ENCODE results near the gene MTG2. TPM values are rescaled to one million over a fixed set of nuclear protein-coding genes. Genes with fewer than 3 reads are reported as not detected.

MTG2 gene
- total RNA-seq, 2 donors from 2014 or later: 8.8 to 16.5 TPM

DNA sequence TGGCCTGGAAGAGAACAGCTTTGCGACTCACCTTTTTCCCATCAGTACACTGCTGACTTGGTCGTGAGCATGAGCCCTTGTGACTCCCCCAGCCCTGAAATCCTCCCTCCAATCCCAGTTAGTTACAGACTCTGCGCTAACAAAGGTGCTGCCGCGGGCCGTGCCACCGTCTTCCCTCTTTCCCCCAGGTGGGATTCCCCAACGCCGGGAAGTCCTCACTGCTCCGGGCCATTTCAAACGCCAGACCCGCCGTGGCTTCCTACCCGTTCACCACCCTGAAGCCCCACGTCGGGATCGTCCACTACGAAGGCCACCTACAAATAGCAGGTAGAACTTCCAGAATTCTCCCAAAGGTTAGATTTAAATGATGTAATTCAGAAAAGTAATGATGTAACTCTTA is 16.1 kb downstream of the MTG2 start:
- H3K36me3 ChIP-seq (replicated peaks in 1 of 2; ENCODE audit: insufficient read depth in 1 of 2, low read depth in 2 of 2): peaks cover 14 to 19% of the 10 kb centered on the region in 2 donors
- no peaks in the 10 kb centered on the region for H3K9me3 ChIP-seq
- intact Hi-C loops (cut with DNase I): no loop called here
- H3K4me1 ChIP-seq: no peaks in the 10 kb centered on the region
- TF ChIP-seq, protein P1, sequence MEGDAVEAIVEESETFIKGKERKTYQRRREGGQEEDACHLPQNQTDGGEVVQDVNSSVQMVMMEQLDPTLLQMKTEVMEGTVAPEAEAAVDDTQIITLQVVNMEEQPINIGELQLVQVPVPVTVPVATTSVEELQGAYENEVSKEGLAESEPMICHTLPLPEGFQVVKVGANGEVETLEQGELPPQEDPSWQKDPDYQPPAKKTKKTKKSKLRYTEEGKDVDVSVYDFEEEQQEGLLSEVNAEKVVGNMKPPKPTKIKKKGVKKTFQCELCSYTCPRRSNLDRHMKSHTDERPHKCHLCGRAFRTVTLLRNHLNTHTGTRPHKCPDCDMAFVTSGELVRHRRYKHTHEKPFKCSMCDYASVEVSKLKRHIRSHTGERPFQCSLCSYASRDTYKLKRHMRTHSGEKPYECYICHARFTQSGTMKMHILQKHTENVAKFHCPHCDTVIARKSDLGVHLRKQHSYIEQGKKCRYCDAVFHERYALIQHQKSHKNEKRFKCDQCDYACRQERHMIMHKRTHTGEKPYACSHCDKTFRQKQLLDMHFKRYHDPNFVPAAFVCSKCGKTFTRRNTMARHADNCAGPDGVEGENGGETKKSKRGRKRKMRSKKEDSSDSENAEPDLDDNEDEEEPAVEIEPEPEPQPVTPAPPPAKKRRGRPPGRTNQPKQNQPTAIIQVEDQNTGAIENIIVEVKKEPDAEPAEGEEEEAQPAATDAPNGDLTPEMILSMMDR (IDR thresholded peaks at IDR 0.05): no peak
- TF ChIP-seq POLR2A (IDR thresholded peaks at IDR 0.05): no peak
- no peak overlapping the region for H3K27ac ChIP-seq
- ATAC-seq (no peak), DNase-seq (no peak)
- 96 to 97% methylated on average over 18 of the region's 18 CpGs for WGBS, 2 donors
- H3K4me3 ChIP-seq: no peak overlapping the region
- H3K27me3 ChIP-seq: no peaks in the 10 kb centered on the region

DNA sequence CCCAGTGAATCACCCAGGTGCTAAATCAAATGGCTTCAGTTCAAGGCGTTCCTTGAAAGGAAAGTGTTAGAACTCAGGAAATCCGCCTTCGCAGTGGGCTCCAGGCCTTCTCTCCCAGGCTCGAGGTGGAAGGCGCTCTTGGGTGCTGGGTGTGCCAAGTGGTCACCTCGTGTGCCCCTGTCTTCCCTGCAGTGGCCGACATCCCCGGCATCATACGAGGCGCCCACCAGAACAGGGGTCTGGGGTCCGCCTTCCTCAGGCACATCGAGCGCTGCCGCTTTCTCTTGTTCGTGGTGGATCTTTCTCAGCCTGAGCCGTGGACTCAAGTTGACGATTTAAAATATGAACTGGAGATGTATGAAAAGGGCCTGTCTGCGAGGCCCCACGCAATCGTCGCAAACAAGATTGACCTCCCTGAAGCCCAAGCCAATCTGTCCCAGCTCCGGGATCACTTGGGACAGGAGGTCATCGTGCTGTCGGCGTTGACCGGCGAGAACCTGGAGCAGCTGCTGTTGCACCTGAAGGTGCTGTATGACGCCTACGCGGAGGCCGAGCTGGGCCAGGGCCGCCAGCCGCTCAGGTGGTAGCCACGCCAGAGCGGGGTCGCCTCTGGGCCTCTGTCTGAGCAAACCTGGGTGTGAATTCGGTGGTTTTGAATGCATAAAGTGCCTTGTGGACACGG is 17.8 kb downstream of the MTG2 start:
- no peaks in the 10 kb centered on the region for H3K9me3 ChIP-seq
- H3K4me3 ChIP-seq: no peak overlapping the region
- intact Hi-C loops (cut with DNase I): no loop called here
- WGBS, 2 donors: 93 to 94% methylated on average over 21 to 36 of the region's 38 CpGs
- no peaks in the 10 kb centered on the region for H3K27me3 ChIP-seq
- H3K4me1 ChIP-seq: no peaks in the 10 kb centered on the region
- no peak for TF ChIP-seq POLR2A (IDR thresholded peaks at IDR 0.05)
- TF ChIP-seq, protein P1 (IDR thresholded peaks at IDR 0.05): no peak
- H3K27ac ChIP-seq: no peak overlapping the region
- DNase-seq: no peak
- peaks cover 14 to 19% of the 10 kb centered on the region in 2 donors for H3K36me3 ChIP-seq (replicated peaks in 1 of 2; ENCODE audit: insufficient read depth in 1 of 2, low read depth in 2 of 2)
- no peak for ATAC-seq

DNA sequence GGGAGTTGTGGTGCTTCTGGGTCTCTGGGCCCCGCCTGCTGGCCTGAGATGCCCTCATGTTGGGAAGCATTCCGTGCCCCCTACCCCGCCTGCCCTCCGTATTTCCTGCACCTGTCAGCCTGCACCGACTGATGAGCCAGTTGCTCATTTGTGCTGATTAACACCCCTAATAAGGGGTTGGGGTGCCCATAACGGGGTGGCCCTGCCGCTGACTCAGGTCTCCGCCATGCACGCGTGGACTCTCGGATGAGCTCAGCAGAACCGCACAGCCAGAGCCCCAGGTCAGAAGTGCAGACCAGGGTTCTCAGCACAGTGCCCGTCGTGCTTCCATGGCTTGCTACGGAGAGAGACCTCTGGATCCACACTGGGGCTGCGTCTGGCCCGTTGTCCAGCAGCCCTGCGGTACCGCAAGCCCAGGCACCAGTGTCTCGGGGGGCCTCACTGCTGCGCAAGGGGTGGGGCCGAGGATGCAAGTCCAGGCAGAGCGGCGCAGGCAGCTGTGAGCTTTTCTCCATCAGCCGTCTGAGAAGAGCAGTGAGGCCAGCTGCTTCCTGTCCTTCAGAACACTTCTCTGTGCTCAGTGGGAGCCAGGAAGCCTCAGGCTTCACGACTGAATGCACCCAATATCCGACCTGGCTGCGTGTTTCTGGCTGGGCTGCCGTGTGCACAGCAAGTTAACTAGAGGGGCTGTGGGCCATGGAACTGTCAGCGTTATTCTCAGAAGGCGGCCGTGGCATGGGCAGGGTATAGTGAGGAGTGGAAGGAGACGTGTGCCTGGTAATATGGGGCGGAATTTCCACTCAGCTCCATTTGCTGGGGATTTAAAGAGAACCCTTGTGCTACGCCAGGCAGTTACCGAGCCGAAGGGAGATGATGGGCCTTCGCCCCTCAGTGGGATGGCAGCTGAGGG is 18.6 kb downstream of the MTG2 start:
- 84 to 90% methylated on average over 20 to 34 of the region's 38 CpGs for WGBS, 2 donors
- DNase-seq: no peak
- Histone ChIP-seq H3K36me3 (replicated peaks in 1 of 2; ENCODE audit: insufficient read depth in 1 of 2, low read depth in 2 of 2) (peaks cover 14 to 17% of the 10 kb centered on the region in 2 donors), H3K4me1 (no peaks in the 10 kb centered on the region), H3K4me3 (no peak overlapping the region), H3K27ac (no peak overlapping the region), H3K27me3 (no peaks in the 10 kb centered on the region), H3K9me3 (no peaks in the 10 kb centered on the region)
- TF ChIP-seq POLR2A (IDR thresholded peaks at IDR 0.05): no peak
- TF ChIP-seq, protein P1 (IDR thresholded peaks at IDR 0.05): no peak
- intact Hi-C loops (cut with DNase I): no loop called here
- no peak for ATAC-seq

DNA sequence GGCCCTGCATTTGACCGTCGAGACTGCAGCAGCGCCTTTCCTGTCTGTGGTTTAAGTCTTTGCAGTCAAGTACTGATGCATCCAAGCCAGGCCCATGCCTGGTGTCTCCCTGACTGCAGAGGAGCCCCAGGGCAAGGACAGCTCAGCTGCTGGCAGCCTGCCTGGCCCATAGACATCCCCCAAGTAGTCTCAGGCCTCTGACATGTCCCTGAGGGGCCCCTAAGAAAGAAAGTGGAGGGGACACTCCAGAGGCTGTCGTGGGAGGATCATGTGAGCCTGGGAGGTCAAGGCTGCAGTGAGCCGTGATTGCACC is 19.2 kb downstream of the MTG2 start:
- Histone ChIP-seq H3K9me3 (no peaks in the 10 kb centered on the region), H3K4me1 (no peaks in the 10 kb centered on the region), H3K36me3 (replicated peaks in 1 of 2; ENCODE audit: insufficient read depth in 1 of 2, low read depth in 2 of 2) (peaks cover 14 to 17% of the 10 kb centered on the region in 2 donors), H3K27me3 (no peaks in the 10 kb centered on the region), H3K27ac (no peak overlapping the region), H3K4me3 (no peak overlapping the region)
- DNase-seq (no peak), ATAC-seq (no peak)
- intact Hi-C loops (cut with DNase I): no loop called here
- TF ChIP-seq, protein P1 (IDR thresholded peaks at IDR 0.05): no peak
- no peak for TF ChIP-seq POLR2A (IDR thresholded peaks at IDR 0.05)
- WGBS, 2 donors: 70 to 84% methylated on average over 5 of the region's 5 CpGs
